Pancreas (tissue), 10 donors: ENCODE data around the gene NPPA. TPM values are rescaled to one million over a fixed set of nuclear protein-coding genes. Genes with fewer than 3 reads are reported as not detected.

Experiments
- ATAC-seq, 4 donors: fragments of 200-7000 bp; cut with Tn5 transposase; one replicate each; pipeline versions ENCODE4 v1.8.0 to v1.9.1; 2020; ENCODE audit warnings: mild to moderate bottlenecking in 4 of 4, moderate library complexity in 4 of 4
- DNase-seq, 6 donors: peaks; one replicate each; pipeline ENCODE4 v3.0.0-alpha.2; 2020
- FAIRE-seq: peaks from 2 replicates; lab custom pipeline; 2012; peaks lifted over from hg19 to GRCh38; lab: Jason Lieb, UNC
- H3K27ac ChIP-seq, 4 donors: fragments of 200-600 bp; sonication (generic); 1 replicate in 3 of 4; 2 replicates in 1 of 4; pipeline versions ENCODE4 v1.5.0 to v1.8.0; 2020
- H3K27me3 ChIP-seq, 4 donors: fragments of 200-600 bp; one replicate each; pipeline ENCODE4 v1.8.0; 2021
- H3K36me3 ChIP-seq, 3 donors: fragments of 200-600 bp; sonication (generic) in 1 of 3; one replicate each; pipeline versions ENCODE4 v1.5.0 to v1.8.0; 2020 to 2021
- H3K4me1 ChIP-seq, 3 donors: fragments of 200-600 bp; one replicate each; pipeline ENCODE4 v1.8.0; 2021
- H3K4me3 ChIP-seq, 4 donors: fragments of 200-600 bp; sonication (generic) in 2 of 4; one replicate each; pipeline versions ENCODE4 v1.5.0 to v1.8.0; 2020 to 2021
- H3K9me3 ChIP-seq, 4 donors: fragments of 200-600 bp; one replicate each; pipeline ENCODE4 v1.8.0; 2021
- CTCF ChIP-seq, 4 donors: fragments of 200-600 bp; sonication (generic) in 3 of 4; IDR thresholded peaks; one replicate each; pipeline versions ENCODE4 v1.5.0 to v1.8.0; 2021; ENCODE audit warnings: antibody characterized with exemption in 4 of 4
- WGBS, 2 donors: extraction: QIAGEN DNeasy Blood & Tissue Kit; methylation state at CpG; one replicate each; pipeline ENCODE4 v1.1.7; 2013; 5-methylcytosine and 5-hydroxymethylcytosine counted together
- intact Hi-C, 3 donors: fragments of 100-400 bp; cut with DNase I; formaldehyde crosslinking; loops; one replicate each; pipeline versions ENCODE4 v1.11.1 to v1.14.2; 2022
- polyA plus RNA-seq, 2 donors: library from polyadenylated mRNA; stranded (reverse); fragments of 200-250 nt; gene quantifications; one replicate each; pipeline ENCODE4 v1.2.3, GENCODE V29; 2013
- total RNA-seq, 6 donors: library from RNA; stranded (reverse); fragmentation: NEBNext Ultra II Directional in 4 of 6; extraction: Animal tissue kit (Norgen Biotek cat#: 25700) in 4 of 6; gene quantifications; one replicate each; pipeline versions ENCODE4 v1.2.1 to v1.2.4, GENCODE V29; 2021 to 2023
- donor health status: healthy with polysubstance abuse.
- donor health status: DM: no; HTN: no; CAD: no; lungs with moderate emphysema.
- donor health status: DM: no; HTN: no; CAD: no.
- donor health status: control.
- donor health status: control.
- donor health status: Bipolar disorder and iron deficiency.
- donor health status: DM: yes; HTN: yes; CAD: no.
- donor health status: DM: no; HTN: no; CAD: no.
- donor health status: DM: no; HTN: no; CAD: no.
- donor health status: DM: yes; HTN: yes; CAD: no.

Gene NPPA
- total and polyA plus RNA-seq, 8 donors: 0.24 to 1.3 (median 0.28) TPM; not detected in 5

- Histone ChIP-seq H3K27me3 (peaks cover 0 to 22% (median 3%) of the 10 kb centered on the region in 4 donors), H3K4me3 (no peak overlapping the region), H3K36me3 (no peaks in the 10 kb centered on the region), H3K27ac (no peak overlapping the region), H3K4me1 (no peaks in the 10 kb centered on the region), H3K9me3 (no peaks in the 10 kb centered on the region)
- no peak for DNase-seq
- intact Hi-C loops: no loop called here
- ATAC-seq: no peak
- 23 to 47% methylated on average over 1 to 2 of the region's 2 CpGs for WGBS, 2 donors
- FAIRE-seq: no peak
- TF ChIP-seq CTCF (IDR thresholded peaks at IDR 0.05): no peak
These were observed 12.5 kb upstream of the NPPA start for GRCh38 chr1:11860083-11860482.

GRCh38 chr1:11858968-11859871, 11.6 kb upstream of the NPPA start:
- DNase-seq (peak; percentile 39 to 90 (median 74)), FAIRE-seq (no peak), ATAC-seq (peak; percentile 75 to 99 (median 94))
- H3K4me1 ChIP-seq: no peaks in the 10 kb centered on the region
- H3K36me3 ChIP-seq: no peaks in the 10 kb centered on the region
- H3K27ac ChIP-seq: no peak overlapping the region
- no peaks in the 10 kb centered on the region for H3K9me3 ChIP-seq
- H3K27me3 ChIP-seq: peaks cover 0 to 22% (median 3%) of the 10 kb centered on the region in 4 donors
- intact Hi-C loops: no loop called here
- TF ChIP-seq CTCF (IDR thresholded peaks at IDR 0.05): peak in 2 of 4 donors; percentile 20
- peak overlapping the region in 1 of 4 donors; percentile 13 for H3K4me3 ChIP-seq
- WGBS, 2 donors: 2% methylated on average over 53 of the region's 53 CpGs

- intact Hi-C loops: no loop called here
- FAIRE-seq: no peak
- no peak for ATAC-seq
- DNase-seq: no peak
- H3K27ac ChIP-seq: no peak within 1 kb of the TSS
- no peaks in the 10 kb centered on the region for H3K36me3 ChIP-seq
- H3K4me1 ChIP-seq: no peaks in the 10 kb centered on the region
- 11 to 15% methylated on average over 16 of the region's 16 CpGs for WGBS, 2 donors
- peak within 1 kb of the TSS in 1 of 4 donors; percentile 13 for H3K4me3 ChIP-seq
- H3K9me3 ChIP-seq: no peaks in the 10 kb centered on the region
- no peak for TF ChIP-seq CTCF (IDR thresholded peaks at IDR 0.05)
- H3K27me3 ChIP-seq: peaks cover 0 to 22% (median 3%) of the 10 kb centered on the region in 4 donors
These were observed 11.0 kb upstream of the NPPA start, which contains the start of gene NPPB for GRCh38 chr1:11858613-11858967. NPPB (minus strand) TSS chr1:11858945; CDS start chr1:11858833, 112 bp downstream.

GRCh38 chr1:11858158-11858557, 10.6 kb upstream of the NPPA start:
- Histone ChIP-seq H3K27me3 (peaks cover 0 to 22% (median 3%) of the 10 kb centered on the region in 4 donors), H3K27ac (no peak overlapping the region), H3K4me1 (no peaks in the 10 kb centered on the region), H3K4me3 (no peak overlapping the region), H3K36me3 (no peaks in the 10 kb centered on the region), H3K9me3 (no peaks in the 10 kb centered on the region)
- WGBS, 2 donors: 65 to 71% methylated on average over 14 of the region's 14 CpGs
- DNase-seq: peak in 1 of 6 donors; percentile 67
- intact Hi-C loops: no loop called here
- no peak for ATAC-seq
- TF ChIP-seq CTCF (IDR thresholded peaks at IDR 0.05): no peak
- no peak for FAIRE-seq
